ENCODE results near the gene ANKRD1. TPM values are rescaled to one million over a fixed set of nuclear protein-coding genes. Genes with fewer than 3 reads are reported as not detected.

Gene ANKRD1
- total and polyA plus RNA-seq, 2 of the 8 experiments (the other 6 are each of a cell fraction or from before 2014, with no cell fraction given), result 0.03 TPM; not detected in 1

DNA sequence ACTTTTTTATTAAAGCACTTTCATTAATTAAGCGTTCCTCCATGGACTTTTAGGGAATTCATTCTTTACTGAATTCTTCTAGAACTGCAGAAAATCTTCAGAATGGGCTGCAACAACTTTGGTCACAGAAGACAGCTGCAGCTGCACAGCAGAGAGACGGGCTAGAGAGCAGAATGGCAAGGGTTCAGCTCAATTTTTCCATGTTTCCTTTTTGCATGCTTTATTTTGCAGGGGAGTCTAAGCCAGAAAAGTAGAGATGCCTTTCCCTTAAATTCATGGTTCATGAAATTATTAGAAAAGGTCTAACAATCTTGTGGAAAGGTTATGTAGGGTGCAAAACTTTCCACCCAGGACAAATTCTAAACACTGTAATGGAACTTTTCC is 15.4 kb upstream of the ANKRD1 start:
- no peak overlapping the region for H2BK5ac ChIP-seq (ENCODE audit: low read depth, low read length)
- H3K18ac ChIP-seq (ENCODE audit: extremely low read depth, low read length), result no peak overlapping the region
- no peak overlapping the region for H3K4me3 ChIP-seq (ENCODE audit: extremely low read depth in 1 of 4, insufficient read depth in 2 of 4, low read depth in 3 of 4, low read length in 4 of 4)
- H3K23me2 ChIP-seq (ENCODE audit: low read depth, low read length), result no peaks in the 10 kb centered on the region
- H3K4ac ChIP-seq (replicated peaks; ENCODE audit: insufficient read length, low read depth, low read length), result no peak overlapping the region
- H4K8ac ChIP-seq (ENCODE audit: extremely low read depth, insufficient read depth, low read length), result no peak overlapping the region
- H3K36me3 ChIP-seq (ENCODE audit: control insufficient read depth in 2 of 4, insufficient read depth in 4 of 4, low read length in 3 of 4), result no peaks in the 10 kb centered on the region
- FAIRE-seq (no peak), DNase-seq (ENCODE audit: low read depth in 1 of 2, low spot score in 2 of 2) (no peak)
- H3K23ac ChIP-seq (ENCODE audit: insufficient read length), result no peak overlapping the region
- no peak overlapping the region for H3K4me2 ChIP-seq (ENCODE audit: insufficient read depth in 1 of 2, low read depth in 2 of 2, low read length in 2 of 2)
- no peak overlapping the region for H3K56ac ChIP-seq (replicated peaks; ENCODE audit: insufficient read length, low read depth, low read length)
- no peaks in the 10 kb centered on the region for H3K79me1 ChIP-seq (ENCODE audit: low read depth, low read length)
- no peak overlapping the region for H2BK12ac ChIP-seq (ENCODE audit: low read depth, low read length)
- no peak overlapping the region for H3K9ac ChIP-seq (replicated peaks in 1 of 4; ENCODE audit: extremely low read depth in 1 of 4, low read depth in 3 of 4, low read length in 3 of 4)
- WGBS, 2 experiments (ENCODE audit: extremely low coverage in 1 of 2, insufficient coverage in 1 of 2, insufficient read length in 1 of 2, insufficient replicate concordance in 2 of 2, low coverage in 1 of 2, low lambda C conversion rate in 2 of 2, missing lambda C conversion rate in 1 of 2), result 85% methylated on average over 2 of the region's 2 CpGs; no CpG with 5 or more reads in 1 of the 2 experiments
- no peak overlapping the region for H4K5ac ChIP-seq (ENCODE audit: insufficient read length, low read depth, low read length)
- H3K27ac ChIP-seq (ENCODE audit: low read depth, low read length), result no peak overlapping the region
- no peaks in the 10 kb centered on the region for H4K20me1 ChIP-seq (replicated peaks in 1 of 2; ENCODE audit: control insufficient read depth in 1 of 2, insufficient read depth in 2 of 2, low read length in 2 of 2)
- H3K4me1 ChIP-seq (replicated peaks in 1 of 4; ENCODE audit: control insufficient read depth in 3 of 4, insufficient read depth in 4 of 4, low read length in 3 of 4), result peaks cover 0 to 3% (median 2%) of the 10 kb centered on the region in 4 experiments; a peak in 3 of 7 replicates
- H2AFZ ChIP-seq (ENCODE audit: low read length), result no peak overlapping the region
- POLR2A ChIA-PET (ENCODE audit: partially characterized antibody), result interaction anchor here (1.5 kb wide), 1 partner anchor 10 kb away, joined by 4 read pairs; no protein-coding TSS in a partner anchor
- H3K27me3 ChIP-seq (replicated peaks in 1 of 4; ENCODE audit: control insufficient read depth in 3 of 4, extremely low read depth in 1 of 4, insufficient read depth in 3 of 4, low read length in 3 of 4), result peaks cover 29 to 80% (median 65%) of the 10 kb centered on the region in 4 experiments
- H2BK120ac ChIP-seq (replicated peaks; ENCODE audit: low read depth, low read length), result no peak overlapping the region
- H3K79me2 ChIP-seq (ENCODE audit: control insufficient read depth in 1 of 2, insufficient read depth in 2 of 2, low read length in 2 of 2), result no peaks in the 10 kb centered on the region
- no peak overlapping the region for H4K91ac ChIP-seq (replicated peaks; ENCODE audit: insufficient read length, low read length)
- CTCF ChIA-PET (ENCODE audit: partially characterized antibody), result interaction anchor here (1.4 to 2.4 kb wide), 2 partner anchors 25 to 31 kb away, joined by 5 to 8 read pairs; no protein-coding TSS in a partner anchor
- no peak overlapping the region for H2BK20ac ChIP-seq (ENCODE audit: low read length)
- no peaks in the 10 kb centered on the region for H3K9me3 ChIP-seq (ENCODE audit: insufficient read depth in 2 of 2, low read depth in 1 of 2, low read length in 1 of 2)
- H3K14ac ChIP-seq (ENCODE audit: insufficient read length), result no peak overlapping the region
- no peak overlapping the region for H2AK5ac ChIP-seq (ENCODE audit: low read depth, low read length)
- no peak overlapping the region for H2BK15ac ChIP-seq (ENCODE audit: low read length)
- TF ChIP-seq CHD1 (IDR thresholded peaks at IDR 0.05; ENCODE audit: low read depth, low read length) (no peak), SRF (IDR thresholded peaks at IDR 0.05; ENCODE audit: low read depth, low read length) (no peak)
